ENCODE data around the gene SHISA9.
A peak's percentile ranks its signal among the peaks of the same experiment; 100 is the strongest.

SHISA9 gene

DNA sequence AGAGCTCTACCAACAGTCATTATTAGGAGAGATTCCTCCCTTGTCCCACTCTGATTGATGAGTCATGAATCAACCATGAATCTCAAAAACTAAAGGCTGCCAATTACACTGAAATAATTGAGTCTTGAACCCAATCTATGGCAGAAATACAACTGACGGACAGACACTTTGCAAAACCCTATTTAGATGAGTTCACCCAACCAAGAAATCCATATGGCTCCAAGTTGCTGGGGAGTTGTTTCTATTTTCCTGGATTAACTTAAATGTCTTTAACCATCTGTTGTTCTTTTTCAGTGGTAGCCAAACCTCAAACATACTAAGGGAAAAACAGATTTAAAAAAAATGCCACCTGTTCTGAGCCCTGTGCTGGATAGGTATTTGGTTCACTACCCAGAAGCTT, 151.0 kb downstream of the SHISA9 start:
- no peak for DNase-seq (ENCODE audit: low read depth, low spot score)
- no peak overlapping the region for H3K4me3 ChIP-seq (ENCODE audit: low read length)

GRCh38 chr16:13055480-13055879, 154.1 kb downstream of the SHISA9 start:
- H3K4me3 ChIP-seq (ENCODE audit: low read length), result no peak overlapping the region
- no peak for DNase-seq (ENCODE audit: low read depth, low spot score)

GRCh38 chr16:13056607-13057006, 155.2 kb downstream of the SHISA9 start:
- peak; percentile 84 for DNase-seq (ENCODE audit: low read depth, low spot score)
- H3K4me3 ChIP-seq (ENCODE audit: low read length), result no peak overlapping the region; the same call in 1 of the 2 replicates

- no peak for DNase-seq (ENCODE audit: low read depth, low spot score)
- H3K4me3 ChIP-seq (ENCODE audit: low read length), result no peak overlapping the region
Measured at GRCh38 chr16:13060932-13061331, 159.5 kb downstream of the SHISA9 start.

- no peak overlapping the region for H3K4me3 ChIP-seq (ENCODE audit: low read length)
- no peak for DNase-seq (ENCODE audit: low read depth, low spot score)
Measured at GRCh38 chr16:13061691-13062090, 160.3 kb downstream of the SHISA9 start.

GRCh38 chr16:13062219-13062618, 160.8 kb downstream of the SHISA9 start:
- no peak overlapping the region for H3K4me3 ChIP-seq (ENCODE audit: low read length)

GRCh38 chr16:13063457-13063856, 162.1 kb downstream of the SHISA9 start:
- DNase-seq (ENCODE audit: low read depth, low spot score), result no peak
- H3K4me3 ChIP-seq (ENCODE audit: low read length), result no peak overlapping the region

More at GRCh38 chr16:13062219-13062618, 160.8 kb downstream of the SHISA9 start:
- no peak for DNase-seq (ENCODE audit: low read depth, low spot score)

DNA sequence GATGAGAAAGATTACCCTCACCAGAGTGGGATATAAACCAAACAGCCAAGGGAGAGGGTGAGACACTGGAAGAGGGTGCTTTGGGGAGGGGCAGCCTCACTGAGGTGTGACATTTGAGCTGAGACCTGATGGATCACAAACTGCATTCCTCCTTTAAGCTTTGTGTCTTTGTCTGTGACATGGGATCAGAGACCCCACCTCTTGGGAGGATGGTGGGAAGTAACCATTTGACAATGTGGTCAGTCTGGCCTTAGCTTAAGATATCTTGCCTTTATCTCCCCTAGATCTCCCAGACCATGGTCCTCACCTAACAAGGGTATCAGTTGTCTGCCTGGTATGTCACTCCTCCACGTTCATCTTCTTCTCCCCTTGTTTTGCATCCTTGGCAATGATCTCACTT, 163.4 kb downstream of the SHISA9 start:
- H3K4me3 ChIP-seq (ENCODE audit: low read length), result no peak overlapping the region
- DNase-seq (ENCODE audit: low read depth, low spot score), result no peak

DNA sequence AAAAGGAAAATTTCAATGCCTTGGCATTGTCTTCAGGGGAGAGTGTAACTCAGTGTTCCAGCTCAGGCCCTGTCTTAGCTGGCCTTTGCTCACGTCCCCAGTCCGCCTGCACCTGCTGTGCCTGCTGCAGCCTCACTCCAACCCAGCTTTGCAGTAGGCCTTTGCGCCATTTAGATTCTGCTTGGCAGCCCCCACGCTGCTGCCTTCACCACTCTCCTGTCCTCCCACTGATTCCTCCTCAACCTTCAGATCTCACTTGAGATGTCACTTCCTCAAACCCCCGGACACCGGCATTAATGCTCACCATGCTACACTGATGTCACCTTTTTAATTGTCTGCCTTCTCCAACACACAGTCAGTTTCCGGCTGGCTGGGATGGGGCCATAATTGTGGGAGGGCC, 166.2 kb downstream of the SHISA9 start:
- H3K4me3 ChIP-seq (ENCODE audit: low read length), result no peak overlapping the region
- no peak for DNase-seq (ENCODE audit: low read depth, low spot score)

DNA sequence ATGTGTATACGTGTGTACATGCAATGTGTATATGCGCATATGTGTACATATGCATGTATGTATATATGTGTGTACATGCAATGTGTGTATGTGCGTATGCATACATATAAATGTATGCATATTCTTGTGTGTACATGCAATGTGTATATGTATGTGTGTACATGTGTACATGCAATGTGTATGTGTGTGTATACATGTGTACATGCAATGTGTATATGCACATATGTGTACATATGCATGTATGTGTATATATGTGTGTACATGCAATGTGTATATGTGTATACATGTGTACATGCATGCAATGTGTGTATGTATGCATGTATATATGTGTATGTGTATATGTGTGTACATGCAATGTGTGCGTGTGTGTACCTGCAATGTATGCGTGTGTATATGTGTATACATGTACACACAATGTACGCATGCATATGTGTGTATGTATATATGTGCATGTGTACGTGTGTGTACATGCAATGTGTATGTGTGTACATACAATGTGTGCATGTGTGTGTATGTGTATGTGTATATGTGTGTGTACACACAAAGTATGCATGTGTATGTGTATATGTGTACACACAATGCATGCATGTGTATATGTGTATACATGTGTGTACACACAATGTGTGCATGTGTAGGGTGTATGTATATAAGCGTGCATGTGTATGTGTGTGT, 167.7 kb downstream of the SHISA9 start:
- no peak overlapping the region for H3K4me3 ChIP-seq (ENCODE audit: low read length)
- DNase-seq (ENCODE audit: low read depth, low spot score), result no peak

GRCh38 chr16:13070268-13070667, 168.9 kb downstream of the SHISA9 start:
- no peak for DNase-seq (ENCODE audit: low read depth, low spot score)
- H3K4me3 ChIP-seq (ENCODE audit: low read length), result no peak overlapping the region

GRCh38 chr16:13076878-13077277, 175.5 kb downstream of the SHISA9 start:
- no peak for DNase-seq (ENCODE audit: low read depth, low spot score)
- no peak overlapping the region for H3K4me3 ChIP-seq (ENCODE audit: low read length)

DNA sequence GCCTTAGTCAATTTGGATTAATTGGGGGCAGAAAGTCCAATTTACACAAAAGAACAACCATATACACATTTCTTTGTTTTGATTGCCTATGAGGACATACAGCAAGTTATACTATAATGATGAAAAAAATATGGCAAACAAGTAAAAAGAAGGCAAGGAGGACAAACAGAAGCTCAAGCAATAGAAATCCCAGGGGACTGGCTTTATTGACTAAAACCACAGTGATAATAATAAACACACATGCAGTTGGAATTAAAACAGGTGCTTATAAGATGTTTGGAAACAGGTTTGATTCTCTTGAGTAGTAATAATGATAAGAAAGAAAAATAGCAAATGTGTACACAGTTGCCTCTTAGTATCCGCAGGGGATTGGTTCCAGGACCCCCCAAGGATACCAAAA, 176.4 kb downstream of the SHISA9 start:
- no peak overlapping the region for H3K4me3 ChIP-seq (ENCODE audit: low read length)
- DNase-seq (ENCODE audit: low read depth, low spot score), result no peak

- DNase-seq (ENCODE audit: low read depth, low spot score), result no peak
- no peak overlapping the region for H3K4me3 ChIP-seq (ENCODE audit: low read length)
Measured at GRCh38 chr16:13080531-13080930, 179.1 kb downstream of the SHISA9 start.

GRCh38 chr16:13081825-13082331, 180.5 kb downstream of the SHISA9 start:
- DNase-seq (ENCODE audit: low read depth, low spot score), result no peak

GRCh38 chr16:13083681-13084080, 182.3 kb downstream of the SHISA9 start:
- no peak for DNase-seq (ENCODE audit: low read depth, low spot score)

More at GRCh38 chr16:13081825-13082331, 180.5 kb downstream of the SHISA9 start:
- H3K4me3 ChIP-seq (ENCODE audit: low read length), result no peak overlapping the region

GRCh38 chr16:13084331-13084730, 182.9 kb downstream of the SHISA9 start:
- no peak overlapping the region for H3K4me3 ChIP-seq (ENCODE audit: low read length)

More at GRCh38 chr16:13083681-13084080, 182.3 kb downstream of the SHISA9 start:
- H3K4me3 ChIP-seq (ENCODE audit: low read length), result no peak overlapping the region

DNA sequence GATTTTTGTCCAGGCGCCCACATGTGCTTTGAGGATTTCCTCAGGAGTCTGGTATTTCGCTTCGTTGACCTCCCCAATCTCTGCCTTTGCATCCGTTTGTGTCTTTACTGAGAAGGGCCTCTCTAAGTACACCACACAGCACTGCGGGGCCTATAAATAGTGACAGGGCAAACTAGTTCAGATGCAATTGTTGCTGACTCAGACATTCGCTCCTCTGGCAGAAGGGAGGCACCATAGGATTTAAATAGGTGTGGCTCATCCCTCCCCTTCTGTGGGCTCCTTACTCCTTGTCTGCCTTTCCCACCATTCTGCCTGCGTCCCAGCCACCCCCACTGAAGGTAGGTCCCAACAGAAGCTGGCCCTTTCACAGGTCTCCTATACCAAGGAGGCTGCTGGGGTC, 192.3 kb downstream of the SHISA9 start:
- no peak for DNase-seq (ENCODE audit: low read depth, low spot score)
- no peak overlapping the region for H3K4me3 ChIP-seq (ENCODE audit: low read length)

More at GRCh38 chr16:13084331-13084730, 182.9 kb downstream of the SHISA9 start:
- DNase-seq (ENCODE audit: low read depth, low spot score), result no peak

DNA sequence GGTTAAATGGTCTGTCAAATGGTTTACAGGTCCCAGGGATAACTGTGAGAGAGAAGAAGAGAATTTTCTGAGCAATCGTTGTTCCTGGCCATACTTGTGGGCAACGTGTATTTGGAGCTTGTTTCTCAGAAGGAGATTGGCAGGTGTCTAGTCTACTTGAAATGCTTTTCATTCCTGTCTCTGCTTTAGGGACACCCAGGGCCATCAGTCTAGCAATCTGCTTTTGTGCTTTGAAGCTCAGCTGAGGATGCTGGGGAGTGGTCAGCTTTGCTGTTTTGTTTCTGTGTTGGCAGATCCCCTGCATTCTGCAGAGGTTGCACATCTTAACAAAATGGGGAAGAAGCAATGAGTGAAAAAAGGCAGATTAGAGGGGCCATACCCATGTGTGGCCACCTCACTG, 193.7 kb downstream of the SHISA9 start:
- H3K4me3 ChIP-seq (ENCODE audit: low read length), result no peak overlapping the region
- DNase-seq (ENCODE audit: low read depth, low spot score), result no peak

DNA sequence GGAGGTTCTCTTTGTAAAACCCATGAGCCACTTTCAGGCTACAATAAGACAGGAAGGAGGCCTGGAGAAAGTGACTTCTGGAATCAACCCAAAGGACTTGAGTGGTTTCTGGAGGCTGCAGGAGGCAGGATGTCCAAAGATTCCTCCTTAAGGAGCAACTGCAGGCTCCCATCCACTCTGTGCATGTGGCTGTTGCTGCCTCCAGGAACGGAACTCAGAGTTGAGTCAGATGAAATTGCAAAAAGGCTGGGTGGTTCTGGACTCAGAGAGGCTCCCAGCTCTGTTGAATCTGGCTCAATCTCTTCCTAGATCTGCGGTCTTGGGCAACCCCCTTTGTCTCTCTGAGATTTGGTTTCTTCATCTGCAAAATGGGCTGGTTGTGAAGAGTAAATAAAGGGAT, 197.1 kb downstream of the SHISA9 start:
- no peak for DNase-seq (ENCODE audit: low read depth, low spot score)
- H3K4me3 ChIP-seq (ENCODE audit: low read length), result no peak overlapping the region

- no peak for DNase-seq (ENCODE audit: low read depth, low spot score)
Measured at GRCh38 chr16:13099822-13100221, 198.4 kb downstream of the SHISA9 start.

More at GRCh38 chr16:13099822-13100221, 198.4 kb downstream of the SHISA9 start:
- H3K4me3 ChIP-seq (ENCODE audit: low read length), result no peak overlapping the region
